ENCODE measurements around the gene EPB41L3. TPM values are rescaled to one million over a fixed set of nuclear protein-coding genes. Genes with fewer than 3 reads are reported as not detected.

The EPB41L3 gene
- total and polyA plus RNA-seq, 2 experiments from 2014 or later: 8.0 to 11.7 TPM

DNA sequence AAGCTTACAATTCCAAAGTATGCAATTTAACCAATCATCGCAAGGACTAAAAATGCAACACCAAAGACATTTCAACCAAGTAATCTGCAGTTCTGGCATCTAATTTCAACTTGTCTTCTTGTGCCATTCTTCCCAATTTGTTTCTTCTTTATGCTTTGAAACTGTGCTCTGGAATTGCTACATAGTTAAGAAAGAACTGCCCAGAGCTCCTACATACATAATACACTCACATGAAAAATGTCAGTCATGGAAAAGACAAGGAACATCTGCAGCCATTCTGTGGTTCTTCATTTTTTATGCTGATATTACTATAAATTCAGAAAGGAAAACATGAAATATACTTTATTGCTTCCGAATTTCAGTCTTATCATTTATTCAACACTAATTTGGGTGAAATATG lies 4.4 kb downstream of the EPB41L3 start:
- peaks cover 2% of the 10 kb centered on the region; the same call in 1 of the 3 replicates for H3K36me3 Mint-ChIP-seq (ENCODE audit: low read depth)
- peaks cover 13% of the 10 kb centered on the region for H3K27me3 ChIP-seq (ENCODE audit: insufficient read depth)

DNA sequence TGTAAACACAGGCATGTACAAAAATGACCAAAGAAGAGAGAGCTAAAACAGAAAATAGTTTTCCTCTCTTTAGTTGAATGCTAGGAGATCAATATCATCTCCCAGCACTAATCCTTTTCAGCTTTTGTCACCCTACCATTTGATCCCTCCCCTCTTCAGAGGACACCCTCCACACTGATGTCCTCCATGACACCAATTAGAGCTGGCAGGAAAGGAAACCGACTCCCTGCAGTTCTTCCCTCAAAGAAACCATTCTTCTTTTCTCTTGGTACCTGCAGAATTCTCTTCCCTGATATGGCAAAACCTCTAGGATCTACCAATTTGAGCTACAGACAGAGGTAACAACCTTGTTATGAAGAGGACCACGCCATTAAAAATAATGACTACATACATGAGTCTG lies 5.3 kb downstream of the EPB41L3 start:
- H3K27ac Mint-ChIP-seq: no peak overlapping the region
- peaks cover 21% of the 10 kb centered on the region for H3K4me1 ChIP-seq (ENCODE audit: insufficient read depth)
- DNase-seq (ENCODE audit: low spot score) (peak; percentile 13), ATAC-seq (peak; percentile 14; the same call in 2 of the 3 replicates)
- peaks cover 30% of the 10 kb centered on the region for H3K4me1 Mint-ChIP-seq
- H3K27ac ChIP-seq (ENCODE audit: low read depth): no peak overlapping the region
- H3K79me2 ChIP-seq (replicated peaks; ENCODE audit: insufficient read depth): no peaks in the 10 kb centered on the region
- peaks cover 2% of the 10 kb centered on the region; the same call in 1 of the 3 replicates for H3K36me3 Mint-ChIP-seq (ENCODE audit: low read depth)
- peaks cover 6% of the 10 kb centered on the region for H3K27me3 Mint-ChIP-seq (ENCODE audit: insufficient read depth, low read depth, poor library complexity)
- H4K20me1 ChIP-seq (replicated peaks; ENCODE audit: insufficient read depth): no peaks in the 10 kb centered on the region
- 0 out of 2 replicates have a peak, but pooled peaks cover 7% of the 10 kb centered on the region for H3K27me3 ChIP-seq (ENCODE audit: insufficient read depth)
- no peaks in the 10 kb centered on the region for H3K9me3 Mint-ChIP-seq
- H3F3A ChIP-seq (replicated peaks; ENCODE audit: low read depth): no peaks in the 10 kb centered on the region
- no peaks in the 10 kb centered on the region for H3K9me2 ChIP-seq (ENCODE audit: insufficient read depth)
- H3K4me3 ChIP-seq: no peak overlapping the region
- no peak overlapping the region for H3K4me3 Mint-ChIP-seq
- H3K36me3 ChIP-seq (ENCODE audit: insufficient read depth): no peaks in the 10 kb centered on the region
- no peak overlapping the region for H2AFZ ChIP-seq
- H3K4me2 ChIP-seq: 0 out of 2 replicates have a peak overlapping the region, but pooled peaks have one; percentile 11
- TF ChIP-seq, protein P1, sequence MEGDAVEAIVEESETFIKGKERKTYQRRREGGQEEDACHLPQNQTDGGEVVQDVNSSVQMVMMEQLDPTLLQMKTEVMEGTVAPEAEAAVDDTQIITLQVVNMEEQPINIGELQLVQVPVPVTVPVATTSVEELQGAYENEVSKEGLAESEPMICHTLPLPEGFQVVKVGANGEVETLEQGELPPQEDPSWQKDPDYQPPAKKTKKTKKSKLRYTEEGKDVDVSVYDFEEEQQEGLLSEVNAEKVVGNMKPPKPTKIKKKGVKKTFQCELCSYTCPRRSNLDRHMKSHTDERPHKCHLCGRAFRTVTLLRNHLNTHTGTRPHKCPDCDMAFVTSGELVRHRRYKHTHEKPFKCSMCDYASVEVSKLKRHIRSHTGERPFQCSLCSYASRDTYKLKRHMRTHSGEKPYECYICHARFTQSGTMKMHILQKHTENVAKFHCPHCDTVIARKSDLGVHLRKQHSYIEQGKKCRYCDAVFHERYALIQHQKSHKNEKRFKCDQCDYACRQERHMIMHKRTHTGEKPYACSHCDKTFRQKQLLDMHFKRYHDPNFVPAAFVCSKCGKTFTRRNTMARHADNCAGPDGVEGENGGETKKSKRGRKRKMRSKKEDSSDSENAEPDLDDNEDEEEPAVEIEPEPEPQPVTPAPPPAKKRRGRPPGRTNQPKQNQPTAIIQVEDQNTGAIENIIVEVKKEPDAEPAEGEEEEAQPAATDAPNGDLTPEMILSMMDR (conservative IDR thresholded peaks at IDR 0.05; ENCODE audit: low read depth in 2 of 2): no peak
- TF ChIP-seq, protein P2, sequence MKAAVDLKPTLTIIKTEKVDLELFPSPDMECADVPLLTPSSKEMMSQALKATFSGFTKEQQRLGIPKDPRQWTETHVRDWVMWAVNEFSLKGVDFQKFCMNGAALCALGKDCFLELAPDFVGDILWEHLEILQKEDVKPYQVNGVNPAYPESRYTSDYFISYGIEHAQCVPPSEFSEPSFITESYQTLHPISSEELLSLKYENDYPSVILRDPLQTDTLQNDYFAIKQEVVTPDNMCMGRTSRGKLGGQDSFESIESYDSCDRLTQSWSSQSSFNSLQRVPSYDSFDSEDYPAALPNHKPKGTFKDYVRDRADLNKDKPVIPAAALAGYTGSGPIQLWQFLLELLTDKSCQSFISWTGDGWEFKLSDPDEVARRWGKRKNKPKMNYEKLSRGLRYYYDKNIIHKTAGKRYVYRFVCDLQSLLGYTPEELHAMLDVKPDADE (IDR thresholded peaks at IDR 0.05): no peak
- TF ChIP-seq ZNF114 (CRISPR knock-in tag; IDR thresholded peaks at IDR 0.05) (no peak), CREB1 (CRISPR knock-in tag; IDR thresholded peaks at IDR 0.05; ENCODE audit: low read depth) (no peak), ZNF331 (CRISPR knock-in tag; IDR thresholded peaks at IDR 0.05; ENCODE audit: low read depth) (no peak), JUNB (IDR thresholded peaks at IDR 0.05; ENCODE audit: unreplicated experiment) (no peak), EZH2phosphoT487 (IDR thresholded peaks at IDR 0.05; ENCODE audit: unreplicated experiment) (no peak), POLR2AphosphoS5 (IDR thresholded peaks at IDR 0.05; ENCODE audit: low read depth) (no peak)
- TF ChIP-seq, protein P3, sequence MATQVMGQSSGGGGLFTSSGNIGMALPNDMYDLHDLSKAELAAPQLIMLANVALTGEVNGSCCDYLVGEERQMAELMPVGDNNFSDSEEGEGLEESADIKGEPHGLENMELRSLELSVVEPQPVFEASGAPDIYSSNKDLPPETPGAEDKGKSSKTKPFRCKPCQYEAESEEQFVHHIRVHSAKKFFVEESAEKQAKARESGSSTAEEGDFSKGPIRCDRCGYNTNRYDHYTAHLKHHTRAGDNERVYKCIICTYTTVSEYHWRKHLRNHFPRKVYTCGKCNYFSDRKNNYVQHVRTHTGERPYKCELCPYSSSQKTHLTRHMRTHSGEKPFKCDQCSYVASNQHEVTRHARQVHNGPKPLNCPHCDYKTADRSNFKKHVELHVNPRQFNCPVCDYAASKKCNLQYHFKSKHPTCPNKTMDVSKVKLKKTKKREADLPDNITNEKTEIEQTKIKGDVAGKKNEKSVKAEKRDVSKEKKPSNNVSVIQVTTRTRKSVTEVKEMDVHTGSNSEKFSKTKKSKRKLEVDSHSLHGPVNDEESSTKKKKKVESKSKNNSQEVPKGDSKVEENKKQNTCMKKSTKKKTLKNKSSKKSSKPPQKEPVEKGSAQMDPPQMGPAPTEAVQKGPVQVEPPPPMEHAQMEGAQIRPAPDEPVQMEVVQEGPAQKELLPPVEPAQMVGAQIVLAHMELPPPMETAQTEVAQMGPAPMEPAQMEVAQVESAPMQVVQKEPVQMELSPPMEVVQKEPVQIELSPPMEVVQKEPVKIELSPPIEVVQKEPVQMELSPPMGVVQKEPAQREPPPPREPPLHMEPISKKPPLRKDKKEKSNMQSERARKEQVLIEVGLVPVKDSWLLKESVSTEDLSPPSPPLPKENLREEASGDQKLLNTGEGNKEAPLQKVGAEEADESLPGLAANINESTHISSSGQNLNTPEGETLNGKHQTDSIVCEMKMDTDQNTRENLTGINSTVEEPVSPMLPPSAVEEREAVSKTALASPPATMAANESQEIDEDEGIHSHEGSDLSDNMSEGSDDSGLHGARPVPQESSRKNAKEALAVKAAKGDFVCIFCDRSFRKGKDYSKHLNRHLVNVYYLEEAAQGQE (IDR thresholded peaks at IDR 0.05; ENCODE audit: unreplicated experiment): no peak

More for the DNA sequence above, 4.4 kb downstream of the EPB41L3 start:
- Histone ChIP-seq H3K27ac (ENCODE audit: low read depth) (no peak overlapping the region), H2AFZ (no peak overlapping the region), H3K79me2 (replicated peaks; ENCODE audit: insufficient read depth) (no peaks in the 10 kb centered on the region), H3K4me2 (no peak overlapping the region), H3K9me2 (ENCODE audit: insufficient read depth) (no peaks in the 10 kb centered on the region), H3K36me3 (ENCODE audit: insufficient read depth) (no peaks in the 10 kb centered on the region), H3K4me3 (no peak overlapping the region), H3F3A (replicated peaks; ENCODE audit: low read depth) (no peaks in the 10 kb centered on the region), H4K20me1 (replicated peaks; ENCODE audit: insufficient read depth) (no peaks in the 10 kb centered on the region), H3K4me1 (ENCODE audit: insufficient read depth) (peaks cover 21% of the 10 kb centered on the region)
- no peak for TF ChIP-seq POLR2AphosphoS5 (IDR thresholded peaks at IDR 0.05; ENCODE audit: low read depth)
- TF ChIP-seq, protein P2 (IDR thresholded peaks at IDR 0.05): no peak
- no peak for TF ChIP-seq ZNF331 (CRISPR knock-in tag; IDR thresholded peaks at IDR 0.05; ENCODE audit: low read depth)
- Mint-ChIP-seq H3K4me1 (peaks cover 30% of the 10 kb centered on the region), H3K9me3 (no peaks in the 10 kb centered on the region), H3K4me3 (no peak overlapping the region), H3K27me3 (ENCODE audit: insufficient read depth, low read depth, poor library complexity) (peaks cover 6% of the 10 kb centered on the region), H3K27ac (no peak overlapping the region)
- DNase-seq (ENCODE audit: low spot score) (no peak), ATAC-seq (no peak)
